ENCODE results near the gene TGFBI.

TGFBI gene

GRCh38 chr5:136040746-136041415, 12.1 kb downstream of the TGFBI start:
- TF ChIP-seq GATA2 (IDR thresholded peaks at IDR 0.05; ENCODE audit: low read depth, low read length) (no peak), GATA3 (IDR thresholded peaks at IDR 0.05; ENCODE audit: low read depth, low read length) (no peak)

GRCh38 chr5:136042156-136042555, 13.4 kb downstream of the TGFBI start:
- no peak for TF ChIP-seq GATA3 (IDR thresholded peaks at IDR 0.05; ENCODE audit: low read depth, low read length)
- no peak for TF ChIP-seq GATA2 (IDR thresholded peaks at IDR 0.05; ENCODE audit: low read depth, low read length)

GRCh38 chr5:136042665-136043121, 13.9 kb downstream of the TGFBI start:
- TF ChIP-seq GATA3 (IDR thresholded peaks at IDR 0.05; ENCODE audit: low read depth, low read length): no peak
- no peak for TF ChIP-seq GATA2 (IDR thresholded peaks at IDR 0.05; ENCODE audit: low read depth, low read length)

GRCh38 chr5:136043551-136043950, 14.8 kb downstream of the TGFBI start:
- TF ChIP-seq GATA3 (IDR thresholded peaks at IDR 0.05; ENCODE audit: low read depth, low read length) (no peak), GATA2 (IDR thresholded peaks at IDR 0.05; ENCODE audit: low read depth, low read length) (no peak)

GRCh38 chr5:136043968-136044610, 15.3 kb downstream of the TGFBI start:
- TF ChIP-seq GATA2 (IDR thresholded peaks at IDR 0.05; ENCODE audit: low read depth, low read length) (no peak), GATA3 (IDR thresholded peaks at IDR 0.05; ENCODE audit: low read depth, low read length) (no peak)

- TF ChIP-seq GATA3 (IDR thresholded peaks at IDR 0.05; ENCODE audit: low read depth, low read length) (no peak), GATA2 (IDR thresholded peaks at IDR 0.05; ENCODE audit: low read depth, low read length) (no peak)
Measured at GRCh38 chr5:136046246-136046645, 17.5 kb downstream of the TGFBI start.

- TF ChIP-seq GATA2 (IDR thresholded peaks at IDR 0.05; ENCODE audit: low read depth, low read length): no peak
- TF ChIP-seq GATA3 (IDR thresholded peaks at IDR 0.05; ENCODE audit: low read depth, low read length): no peak
Measured at GRCh38 chr5:136047858-136048257, 19.1 kb downstream of the TGFBI start.

- TF ChIP-seq GATA2 (IDR thresholded peaks at IDR 0.05; ENCODE audit: low read depth, low read length) (no peak), GATA3 (IDR thresholded peaks at IDR 0.05; ENCODE audit: low read depth, low read length) (no peak)
Measured at GRCh38 chr5:136048966-136049365, 20.2 kb downstream of the TGFBI start.

- TF ChIP-seq GATA2 (IDR thresholded peaks at IDR 0.05; ENCODE audit: low read depth, low read length): no peak
- no peak for TF ChIP-seq GATA3 (IDR thresholded peaks at IDR 0.05; ENCODE audit: low read depth, low read length)
Measured at GRCh38 chr5:136051486-136052220, 22.9 kb downstream of the TGFBI start.

- TF ChIP-seq GATA3 (IDR thresholded peaks at IDR 0.05; ENCODE audit: low read depth, low read length) (no peak), GATA2 (IDR thresholded peaks at IDR 0.05; ENCODE audit: low read depth, low read length) (no peak)
Measured at GRCh38 chr5:136052692-136053335, 24.0 kb downstream of the TGFBI start.

- no peak for TF ChIP-seq GATA3 (IDR thresholded peaks at IDR 0.05; ENCODE audit: low read depth, low read length)
- TF ChIP-seq GATA2 (IDR thresholded peaks at IDR 0.05; ENCODE audit: low read depth, low read length): no peak
Measured at GRCh38 chr5:136053336-136054141, 24.8 kb downstream of the TGFBI start.

GRCh38 chr5:136054142-136055019, 25.6 kb downstream of the TGFBI start:
- TF ChIP-seq GATA2 (IDR thresholded peaks at IDR 0.05; ENCODE audit: low read depth, low read length): no peak
- no peak for TF ChIP-seq GATA3 (IDR thresholded peaks at IDR 0.05; ENCODE audit: low read depth, low read length)

Measured in SH-SY5Y (cell line).